ENCODE measurements around the gene NRBP1.

- TF ChIP-seq, protein P1, sequence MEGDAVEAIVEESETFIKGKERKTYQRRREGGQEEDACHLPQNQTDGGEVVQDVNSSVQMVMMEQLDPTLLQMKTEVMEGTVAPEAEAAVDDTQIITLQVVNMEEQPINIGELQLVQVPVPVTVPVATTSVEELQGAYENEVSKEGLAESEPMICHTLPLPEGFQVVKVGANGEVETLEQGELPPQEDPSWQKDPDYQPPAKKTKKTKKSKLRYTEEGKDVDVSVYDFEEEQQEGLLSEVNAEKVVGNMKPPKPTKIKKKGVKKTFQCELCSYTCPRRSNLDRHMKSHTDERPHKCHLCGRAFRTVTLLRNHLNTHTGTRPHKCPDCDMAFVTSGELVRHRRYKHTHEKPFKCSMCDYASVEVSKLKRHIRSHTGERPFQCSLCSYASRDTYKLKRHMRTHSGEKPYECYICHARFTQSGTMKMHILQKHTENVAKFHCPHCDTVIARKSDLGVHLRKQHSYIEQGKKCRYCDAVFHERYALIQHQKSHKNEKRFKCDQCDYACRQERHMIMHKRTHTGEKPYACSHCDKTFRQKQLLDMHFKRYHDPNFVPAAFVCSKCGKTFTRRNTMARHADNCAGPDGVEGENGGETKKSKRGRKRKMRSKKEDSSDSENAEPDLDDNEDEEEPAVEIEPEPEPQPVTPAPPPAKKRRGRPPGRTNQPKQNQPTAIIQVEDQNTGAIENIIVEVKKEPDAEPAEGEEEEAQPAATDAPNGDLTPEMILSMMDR (IDR thresholded peaks at IDR 0.05 in 4 of 5, conservative IDR thresholded peaks at IDR 0.05 in 1 of 5) = no peak
- TF ChIP-seq POLR2A (IDR thresholded peaks at IDR 0.05) = no peak
Measured at GRCh38 chr2:27400348-27401135, 27.9 kb upstream of the NRBP1 start.
